Measurements from ENCODE around the gene DRD4. TPM values are rescaled to one million over a fixed set of nuclear protein-coding genes. Genes with fewer than 3 reads are reported as not detected.

Gene DRD4
- total RNA-seq, 4 donors from 2014 or later: 0.66 TPM; not detected in 3

DNA sequence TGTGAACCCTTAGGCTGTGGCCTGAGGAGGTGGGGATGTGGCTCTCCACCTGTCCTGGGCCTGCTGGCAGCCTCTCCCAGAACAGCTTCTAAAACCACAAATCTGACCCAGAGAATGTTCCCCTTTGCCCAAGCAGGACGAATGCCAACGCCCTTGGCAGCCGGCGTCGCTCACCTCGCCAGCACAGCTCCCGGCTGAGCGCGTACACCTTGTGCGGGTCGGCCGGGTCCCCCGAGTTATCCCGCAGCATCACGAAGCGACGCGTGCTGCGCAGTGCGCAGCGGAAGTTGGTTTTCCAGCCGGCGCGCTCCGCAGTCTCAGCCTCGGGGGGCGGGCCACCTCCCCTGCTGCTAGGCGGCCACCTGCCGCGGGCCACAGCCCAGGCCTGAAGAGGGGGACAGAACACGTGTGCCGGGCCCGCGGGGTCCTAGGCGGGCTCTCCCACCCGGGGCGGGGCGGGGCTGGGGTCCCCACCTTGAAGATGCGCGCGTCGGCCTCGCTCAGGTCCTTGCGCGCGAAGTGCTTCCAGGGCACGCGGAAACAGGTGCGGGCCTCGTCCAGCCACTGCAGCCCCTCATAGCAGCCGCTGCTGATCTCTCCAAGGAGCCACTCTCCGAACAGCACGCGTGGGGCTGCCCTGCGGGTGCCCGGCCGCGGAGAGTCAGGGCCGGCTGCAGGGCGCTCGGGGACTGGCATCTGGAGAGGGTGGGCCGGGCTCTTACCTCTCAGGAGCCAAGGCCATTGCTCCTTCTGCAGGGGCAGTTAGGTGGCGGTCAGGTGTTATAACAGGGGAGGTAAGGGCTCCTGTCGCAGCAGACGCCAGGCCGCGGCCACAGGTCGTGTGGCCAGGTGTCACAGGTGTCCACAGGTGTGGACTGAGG lies 22.2 kb upstream of the DRD4 start:
- TF ChIP-seq, protein P1, sequence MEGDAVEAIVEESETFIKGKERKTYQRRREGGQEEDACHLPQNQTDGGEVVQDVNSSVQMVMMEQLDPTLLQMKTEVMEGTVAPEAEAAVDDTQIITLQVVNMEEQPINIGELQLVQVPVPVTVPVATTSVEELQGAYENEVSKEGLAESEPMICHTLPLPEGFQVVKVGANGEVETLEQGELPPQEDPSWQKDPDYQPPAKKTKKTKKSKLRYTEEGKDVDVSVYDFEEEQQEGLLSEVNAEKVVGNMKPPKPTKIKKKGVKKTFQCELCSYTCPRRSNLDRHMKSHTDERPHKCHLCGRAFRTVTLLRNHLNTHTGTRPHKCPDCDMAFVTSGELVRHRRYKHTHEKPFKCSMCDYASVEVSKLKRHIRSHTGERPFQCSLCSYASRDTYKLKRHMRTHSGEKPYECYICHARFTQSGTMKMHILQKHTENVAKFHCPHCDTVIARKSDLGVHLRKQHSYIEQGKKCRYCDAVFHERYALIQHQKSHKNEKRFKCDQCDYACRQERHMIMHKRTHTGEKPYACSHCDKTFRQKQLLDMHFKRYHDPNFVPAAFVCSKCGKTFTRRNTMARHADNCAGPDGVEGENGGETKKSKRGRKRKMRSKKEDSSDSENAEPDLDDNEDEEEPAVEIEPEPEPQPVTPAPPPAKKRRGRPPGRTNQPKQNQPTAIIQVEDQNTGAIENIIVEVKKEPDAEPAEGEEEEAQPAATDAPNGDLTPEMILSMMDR (IDR thresholded peaks at IDR 0.05; ENCODE audit: low read depth): no peak

DNA sequence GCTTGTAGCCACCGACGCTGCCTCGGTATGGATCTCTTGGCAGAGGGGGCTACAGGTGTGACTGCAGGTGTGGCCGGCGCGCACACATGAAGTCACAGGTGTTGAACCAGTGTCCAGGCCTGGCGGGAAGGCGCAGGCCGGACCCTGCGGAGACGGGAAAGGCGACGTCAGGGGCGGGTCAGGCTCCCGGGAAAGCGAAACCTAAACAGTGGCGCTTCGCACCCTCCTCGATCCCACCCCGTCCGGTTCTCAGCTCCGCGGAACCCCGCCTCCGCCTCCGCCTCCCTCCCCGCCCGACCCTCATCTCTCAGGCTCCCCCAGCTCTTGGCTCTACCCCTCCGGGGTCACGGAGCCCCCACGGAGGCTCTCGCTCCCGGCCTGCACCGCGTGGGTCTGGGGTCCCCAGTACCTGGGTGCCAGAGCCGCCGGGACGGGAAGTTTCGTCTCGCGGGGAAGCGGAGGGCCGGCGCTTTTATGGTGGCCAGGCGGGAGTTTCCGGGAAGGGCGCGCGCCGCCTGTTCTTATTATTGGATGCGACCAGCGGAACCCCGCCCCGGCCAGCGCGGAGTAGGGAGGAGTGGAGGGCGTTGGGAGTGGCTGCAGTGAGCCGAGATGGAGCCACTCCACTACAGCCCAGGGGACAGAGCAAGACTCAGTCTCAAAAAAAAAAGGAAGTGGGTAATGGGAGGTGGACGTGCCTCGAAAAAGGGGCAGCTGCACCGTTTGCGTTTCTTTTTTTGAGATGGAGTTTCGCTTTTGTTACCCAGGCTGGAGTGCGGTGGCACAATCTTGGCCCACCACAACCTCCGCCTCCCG lies 21.4 kb upstream of the DRD4 start, which contains the start of gene IRF7:
TSS of gene IRF7 (minus strand) at position 447 of the 816 bp plus-strand sequence. CDS start 586 bp downstream, outside the sequence.
- TF ChIP-seq, protein P1 (IDR thresholded peaks at IDR 0.05; ENCODE audit: low read depth): no peak

DNA sequence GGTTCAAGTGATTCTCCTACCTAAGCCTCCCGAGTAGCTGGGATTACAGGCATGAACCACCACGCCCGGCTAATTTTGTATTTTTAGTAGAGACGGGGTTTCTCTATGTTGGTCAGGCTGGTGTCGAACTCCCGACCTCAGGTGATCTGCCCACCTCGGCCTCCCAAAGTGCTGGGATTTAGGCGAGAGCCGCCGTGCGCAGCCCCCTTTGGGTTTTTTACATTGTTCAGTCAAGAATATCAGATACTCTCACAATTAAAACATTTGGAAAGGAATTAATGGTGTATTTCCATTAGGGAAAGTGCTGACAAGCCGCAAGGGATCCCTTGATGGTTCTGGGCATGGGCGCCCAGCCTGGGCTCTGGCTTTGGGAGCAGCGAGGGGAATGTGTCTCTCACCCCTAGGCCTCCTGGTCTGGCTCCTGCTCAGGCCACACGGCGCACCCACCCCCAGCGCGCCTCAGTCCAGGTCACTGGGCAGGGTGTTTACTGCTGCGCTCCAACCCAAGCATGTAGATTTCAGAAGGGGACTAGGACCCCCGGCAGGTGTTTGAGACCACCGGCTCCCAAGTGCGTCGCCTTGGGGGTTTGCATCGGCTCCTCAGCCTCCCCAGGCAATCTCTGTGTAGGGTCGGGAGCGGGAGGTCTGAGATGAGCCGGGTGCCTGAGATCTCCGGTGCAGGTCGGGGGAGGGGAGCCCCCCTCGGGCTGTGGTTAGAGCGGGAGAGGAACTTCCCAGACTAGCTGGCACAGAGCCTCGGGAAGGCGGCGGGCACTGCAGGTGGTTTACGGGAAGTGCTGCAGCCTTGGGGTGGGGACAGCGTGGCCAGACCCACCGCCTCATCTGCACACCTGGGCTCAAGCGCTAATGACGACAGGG lies 20.5 kb upstream of the DRD4 start:
- TF ChIP-seq, protein P1 (IDR thresholded peaks at IDR 0.05; ENCODE audit: low read depth): no peak

DNA sequence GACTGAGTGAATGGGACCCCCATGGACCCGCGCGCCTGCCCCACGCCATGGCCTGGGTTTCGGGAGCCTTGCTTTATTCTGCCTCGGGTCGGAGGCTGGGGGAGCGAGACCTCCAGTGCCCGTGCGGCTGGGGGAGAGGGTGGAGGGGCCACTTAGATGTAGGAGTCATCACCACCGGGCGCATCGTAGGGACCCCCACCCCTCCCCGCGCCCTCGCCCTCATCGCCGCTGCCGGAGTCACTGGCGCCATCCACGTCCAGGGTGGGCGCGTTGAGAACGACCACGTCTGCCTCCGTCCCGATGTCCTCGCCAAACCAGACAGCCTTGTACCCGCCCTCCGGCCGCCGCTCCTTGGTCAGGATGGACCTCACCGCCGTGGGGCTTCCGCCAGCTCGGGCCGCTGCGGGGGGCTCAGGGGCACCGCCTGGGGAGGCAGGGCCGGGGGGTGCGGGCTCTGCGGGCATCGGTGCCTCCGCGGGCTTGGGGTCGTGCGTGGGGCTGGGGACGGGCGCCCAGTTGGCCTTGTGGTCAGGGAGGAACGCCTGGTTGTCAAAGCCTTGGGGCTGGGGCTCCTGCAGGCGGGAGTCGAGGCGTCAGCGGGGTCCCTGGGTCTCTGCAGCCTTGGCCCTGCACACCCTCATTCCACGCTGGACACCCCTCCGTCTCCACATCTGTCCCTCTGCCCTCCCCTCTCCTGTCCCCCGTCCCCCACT lies 19.7 kb upstream of the DRD4 start:
- TF ChIP-seq, protein P1 (IDR thresholded peaks at IDR 0.05; ENCODE audit: low read depth): no peak

DNA sequence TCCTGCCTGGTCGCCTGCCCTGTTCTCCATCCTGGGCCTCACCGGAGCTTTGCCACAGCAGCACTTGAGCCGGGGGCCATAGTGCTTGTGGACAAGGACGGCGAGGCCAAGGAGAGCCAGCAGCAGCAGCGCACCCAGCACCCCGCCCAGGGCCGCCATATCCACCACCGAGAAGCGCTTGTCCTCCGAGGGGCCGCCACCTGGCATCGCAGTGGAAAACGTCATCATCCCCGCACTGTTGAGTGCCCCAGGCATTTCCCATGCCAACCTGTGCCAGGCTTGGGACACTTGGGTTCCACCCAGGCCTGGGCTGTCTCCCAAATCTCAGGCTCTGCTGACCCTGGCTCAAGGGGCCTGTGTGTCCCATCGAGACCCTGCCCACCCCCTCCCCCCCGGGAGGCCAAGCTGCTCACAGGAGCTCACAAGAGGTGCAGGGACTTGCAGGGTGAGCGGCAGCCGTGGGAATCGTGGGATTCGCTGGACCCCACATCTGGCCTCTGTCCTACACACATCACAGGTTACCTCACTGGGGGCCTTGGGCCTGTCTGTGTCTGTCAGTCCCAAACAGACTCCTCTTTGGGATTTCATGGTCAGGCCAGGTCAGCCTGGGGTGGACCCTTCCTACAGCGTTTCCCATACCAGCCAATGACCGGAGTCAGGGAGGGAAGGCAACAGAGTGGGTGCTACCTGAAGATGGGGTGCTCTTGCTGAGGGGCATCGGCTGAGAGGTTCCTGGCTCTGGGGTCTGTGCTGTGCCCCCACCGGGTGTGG lies 19.0 kb upstream of the DRD4 start:
- TF ChIP-seq, protein P1 (IDR thresholded peaks at IDR 0.05; ENCODE audit: low read depth): no peak
